ENCODE data around the gene MYOG. TPM values are rescaled to one million over a fixed set of nuclear protein-coding genes. Genes with fewer than 3 reads are reported as not detected.

The MYOG gene
- polyA plus RNA-seq, 3 donors = not detected

DNA sequence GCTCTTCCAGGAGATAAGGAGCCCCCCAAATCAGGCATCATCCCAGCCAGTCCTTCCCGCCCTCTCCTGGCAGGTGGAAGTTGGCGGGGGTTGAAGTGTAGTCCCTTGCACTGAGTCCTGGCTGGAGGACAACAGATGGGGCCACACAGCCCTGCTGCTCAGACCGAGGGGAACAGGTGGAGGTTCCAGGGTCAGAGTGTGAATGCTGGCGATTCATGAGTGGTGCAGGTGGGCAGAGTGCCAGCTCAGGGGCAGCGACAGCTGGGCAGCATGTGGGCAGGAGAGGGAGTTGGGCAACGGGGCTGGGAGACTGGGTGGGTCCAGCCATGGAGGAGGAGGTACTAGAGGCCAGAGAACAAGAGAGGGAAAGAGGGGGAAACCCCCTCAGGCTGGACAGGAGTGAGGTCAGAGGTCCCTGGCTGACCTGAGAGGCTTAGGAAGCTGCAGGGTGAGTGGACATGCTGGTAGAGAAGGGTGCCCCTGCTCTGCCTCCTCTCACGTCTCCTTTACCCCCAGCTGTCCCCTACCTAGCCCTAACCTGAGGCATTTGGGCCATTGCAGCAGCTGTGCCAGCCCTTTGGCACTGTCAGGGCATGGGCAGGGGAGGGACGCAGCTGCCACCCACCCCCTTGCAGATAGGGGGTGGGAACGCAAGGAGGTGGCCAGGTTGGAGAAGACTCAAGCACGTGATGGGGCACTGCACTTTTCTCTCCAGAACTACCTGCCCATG is 30.4 kb upstream of the MYOG start:
- no peak overlapping the region for H2AFZ ChIP-seq (ENCODE audit: insufficient read depth, low read depth, low read length, poor library complexity, severe bottlenecking)
- Mint-ChIP-seq H3K4me1 (peaks cover 4% of the 10 kb centered on the region), H3K27ac (no peak overlapping the region), H3K9me3 (peaks cover 0 to 5% (median 0%) of the 10 kb centered on the region in 7 donors), H3K4me3 (peak overlapping the region in 1 of 2 donors; percentile 66), H3K36me3 (no peaks in the 10 kb centered on the region), H3K27me3 (ENCODE audit: low read depth in 3 of 3) (peaks cover 38 to 58% (median 51%) of the 10 kb centered on the region in 3 donors)
- no peak overlapping the region for H3K4me3 ChIP-seq (replicated peaks in 1 of 3; ENCODE audit: low read depth in 2 of 3, low read length in 3 of 3)
- peaks cover under 1 to 2% of the 10 kb centered on the region in 2 donors for H3K4me1 ChIP-seq (ENCODE audit: control insufficient read depth in 1 of 2, insufficient read depth in 2 of 2, low read length in 2 of 2)
- H3K36me3 ChIP-seq (replicated peaks in 1 of 2; ENCODE audit: control insufficient read depth in 1 of 2, insufficient read depth in 2 of 2, low read length in 2 of 2) = no peaks in the 10 kb centered on the region
- no peaks in the 10 kb centered on the region for H4K20me1 ChIP-seq (ENCODE audit: insufficient read depth, low read length)
- WGBS (ENCODE audit: insufficient coverage) = 76% methylated on average over 5 of the region's 10 CpGs
- no peak overlapping the region for H3K9ac ChIP-seq (ENCODE audit: insufficient read depth, low read length, poor library complexity, severe bottlenecking)
- no peak for DNase-seq
- H3K27ac ChIP-seq (ENCODE audit: low read depth in 1 of 2, low read length in 2 of 2) = no peak overlapping the region
- H3K9me3 ChIP-seq (replicated peaks in 1 of 2; ENCODE audit: control insufficient read depth in 1 of 2, insufficient read depth in 1 of 2, low read length in 2 of 2) = peaks cover 0 to 7% of the 10 kb centered on the region in 2 donors
- intact Hi-C loops (cut with micrococcal nuclease) = loop anchor here in 1 of 2 donors (5.0 kb wide), 1 partner anchor 56 kb away; no protein-coding TSS in a partner anchor
- TF ChIP-seq, protein P1, sequence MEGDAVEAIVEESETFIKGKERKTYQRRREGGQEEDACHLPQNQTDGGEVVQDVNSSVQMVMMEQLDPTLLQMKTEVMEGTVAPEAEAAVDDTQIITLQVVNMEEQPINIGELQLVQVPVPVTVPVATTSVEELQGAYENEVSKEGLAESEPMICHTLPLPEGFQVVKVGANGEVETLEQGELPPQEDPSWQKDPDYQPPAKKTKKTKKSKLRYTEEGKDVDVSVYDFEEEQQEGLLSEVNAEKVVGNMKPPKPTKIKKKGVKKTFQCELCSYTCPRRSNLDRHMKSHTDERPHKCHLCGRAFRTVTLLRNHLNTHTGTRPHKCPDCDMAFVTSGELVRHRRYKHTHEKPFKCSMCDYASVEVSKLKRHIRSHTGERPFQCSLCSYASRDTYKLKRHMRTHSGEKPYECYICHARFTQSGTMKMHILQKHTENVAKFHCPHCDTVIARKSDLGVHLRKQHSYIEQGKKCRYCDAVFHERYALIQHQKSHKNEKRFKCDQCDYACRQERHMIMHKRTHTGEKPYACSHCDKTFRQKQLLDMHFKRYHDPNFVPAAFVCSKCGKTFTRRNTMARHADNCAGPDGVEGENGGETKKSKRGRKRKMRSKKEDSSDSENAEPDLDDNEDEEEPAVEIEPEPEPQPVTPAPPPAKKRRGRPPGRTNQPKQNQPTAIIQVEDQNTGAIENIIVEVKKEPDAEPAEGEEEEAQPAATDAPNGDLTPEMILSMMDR (IDR thresholded peaks at IDR 0.05) = no peak
- H3K4me2 ChIP-seq (replicated peaks; ENCODE audit: extremely low read depth, low read length, poor library complexity, severe bottlenecking) = no peak overlapping the region
- H3K79me2 ChIP-seq (ENCODE audit: insufficient read depth, low read length) = no peaks in the 10 kb centered on the region
- peaks cover 33 to 86% of the 10 kb centered on the region in 2 donors for H3K27me3 ChIP-seq (ENCODE audit: control insufficient read depth in 2 of 2, insufficient read depth in 2 of 2, low read length in 2 of 2)

DNA sequence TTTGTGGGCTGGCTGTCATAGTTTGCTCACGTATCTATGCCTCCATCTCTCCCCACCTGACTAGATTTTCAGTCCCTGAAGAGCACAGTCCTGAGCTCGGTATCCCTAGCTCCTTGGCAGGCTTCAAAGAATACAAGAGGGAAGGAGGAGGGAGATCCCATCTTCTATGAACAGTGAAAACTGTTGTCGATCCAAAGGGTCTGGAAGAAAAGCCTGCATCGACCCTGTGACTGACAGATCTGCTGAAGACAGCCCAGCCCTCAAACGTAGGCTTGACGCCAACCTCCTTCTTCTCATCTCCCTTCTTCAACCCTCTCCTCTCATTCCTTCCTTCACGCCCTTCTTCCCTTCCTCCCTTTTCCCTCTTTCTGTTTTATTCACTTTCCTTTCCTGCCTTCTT is 28.4 kb upstream of the MYOG start:
- no peaks in the 10 kb centered on the region for H3K4me1 Mint-ChIP-seq
- no peak overlapping the region for H3K27ac Mint-ChIP-seq

More for the DNA sequence above, 28.4 kb upstream of the MYOG start:
- no peak overlapping the region for H3K9ac ChIP-seq (ENCODE audit: insufficient read depth, low read length, poor library complexity, severe bottlenecking)
- 94% methylated on average over 2 of the region's 7 CpGs for WGBS (ENCODE audit: insufficient coverage)
- no peak overlapping the region for H3K4me3 ChIP-seq (replicated peaks in 1 of 3; ENCODE audit: low read depth in 2 of 3, low read length in 3 of 3)
- H3K4me2 ChIP-seq (replicated peaks; ENCODE audit: extremely low read depth, low read length, poor library complexity, severe bottlenecking) = no peak overlapping the region
- no peak overlapping the region for H3K27ac ChIP-seq (ENCODE audit: low read depth in 1 of 2, low read length in 2 of 2)
- peaks cover 0 to 7% of the 10 kb centered on the region in 2 donors for H3K9me3 ChIP-seq (replicated peaks in 1 of 2; ENCODE audit: control insufficient read depth in 1 of 2, insufficient read depth in 1 of 2, low read length in 2 of 2)
- no peak overlapping the region for H2AFZ ChIP-seq (ENCODE audit: insufficient read depth, low read depth, low read length, poor library complexity, severe bottlenecking)
- H4K20me1 ChIP-seq (ENCODE audit: insufficient read depth, low read length) = no peaks in the 10 kb centered on the region
- no peaks in the 10 kb centered on the region for H3K79me2 ChIP-seq (ENCODE audit: insufficient read depth, low read length)
- peaks cover 48 to 86% of the 10 kb centered on the region in 2 donors for H3K27me3 ChIP-seq (ENCODE audit: control insufficient read depth in 2 of 2, insufficient read depth in 2 of 2, low read length in 2 of 2)
- TF ChIP-seq, protein P1 (IDR thresholded peaks at IDR 0.05) = no peak
- DNase-seq = no peak
- intact Hi-C loops (cut with micrococcal nuclease) = no loop called here
- H3K27me3 Mint-ChIP-seq (ENCODE audit: low read depth in 3 of 3) = peaks cover 32 to 52% (median 42%) of the 10 kb centered on the region in 3 donors
- H3K36me3 Mint-ChIP-seq = no peaks in the 10 kb centered on the region
- H3K4me3 Mint-ChIP-seq = no peak overlapping the region
- H3K4me1 ChIP-seq (ENCODE audit: control insufficient read depth in 1 of 2, insufficient read depth in 2 of 2, low read length in 2 of 2) = no peaks in the 10 kb centered on the region
- H3K36me3 ChIP-seq (replicated peaks in 1 of 2; ENCODE audit: control insufficient read depth in 1 of 2, insufficient read depth in 2 of 2, low read length in 2 of 2) = no peaks in the 10 kb centered on the region
- peaks cover 0 to 3% (median 0%) of the 10 kb centered on the region in 7 donors for H3K9me3 Mint-ChIP-seq
